Measurements from ENCODE around the gene ADARB2.

The ADARB2 gene

DNA sequence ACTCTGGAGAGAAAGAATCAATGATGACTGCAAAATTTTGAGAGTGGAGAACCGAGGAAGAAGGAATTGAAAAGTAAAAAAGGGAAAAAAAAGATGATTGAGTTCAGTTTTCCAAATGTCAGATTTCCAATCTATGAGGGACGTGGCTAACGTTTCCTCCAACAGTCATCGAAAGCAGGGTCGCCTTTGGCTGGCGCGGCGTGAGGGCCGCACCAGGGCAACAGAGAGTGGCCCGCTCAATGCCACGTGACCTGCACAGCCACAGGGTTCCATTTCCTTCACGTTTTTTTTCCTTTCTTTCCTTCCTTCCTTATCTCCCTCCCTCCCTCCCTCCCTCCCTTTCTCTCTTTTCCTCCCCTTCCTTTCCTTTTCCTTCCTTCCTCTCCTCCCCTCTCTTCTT lies 579.3 kb downstream of the ADARB2 start:
- DNase-seq, result no peak

DNA sequence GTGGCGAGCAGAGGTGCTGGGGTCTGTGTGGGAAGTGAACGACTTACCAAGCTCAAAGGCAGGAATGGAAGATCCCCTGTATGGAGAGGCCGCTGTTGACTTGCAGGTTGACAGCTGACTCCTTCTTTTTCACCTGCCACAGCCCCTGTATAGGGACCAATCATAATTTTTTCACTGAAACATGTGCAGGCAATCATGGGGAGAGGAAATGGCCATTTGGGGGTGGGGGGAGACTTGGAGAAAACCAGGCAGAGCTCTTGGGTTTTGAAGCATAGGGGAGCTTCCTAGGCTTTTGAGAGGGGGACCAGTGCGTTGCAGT lies 579.8 kb downstream of the ADARB2 start:
- no peak for DNase-seq

GRCh38 chr10:1156921-1157614 lies 580.3 kb downstream of the ADARB2 start:
- no peak for DNase-seq

GRCh38 chr10:1156616-1156886 lies 580.8 kb downstream of the ADARB2 start:
- DNase-seq, result no peak

DNA sequence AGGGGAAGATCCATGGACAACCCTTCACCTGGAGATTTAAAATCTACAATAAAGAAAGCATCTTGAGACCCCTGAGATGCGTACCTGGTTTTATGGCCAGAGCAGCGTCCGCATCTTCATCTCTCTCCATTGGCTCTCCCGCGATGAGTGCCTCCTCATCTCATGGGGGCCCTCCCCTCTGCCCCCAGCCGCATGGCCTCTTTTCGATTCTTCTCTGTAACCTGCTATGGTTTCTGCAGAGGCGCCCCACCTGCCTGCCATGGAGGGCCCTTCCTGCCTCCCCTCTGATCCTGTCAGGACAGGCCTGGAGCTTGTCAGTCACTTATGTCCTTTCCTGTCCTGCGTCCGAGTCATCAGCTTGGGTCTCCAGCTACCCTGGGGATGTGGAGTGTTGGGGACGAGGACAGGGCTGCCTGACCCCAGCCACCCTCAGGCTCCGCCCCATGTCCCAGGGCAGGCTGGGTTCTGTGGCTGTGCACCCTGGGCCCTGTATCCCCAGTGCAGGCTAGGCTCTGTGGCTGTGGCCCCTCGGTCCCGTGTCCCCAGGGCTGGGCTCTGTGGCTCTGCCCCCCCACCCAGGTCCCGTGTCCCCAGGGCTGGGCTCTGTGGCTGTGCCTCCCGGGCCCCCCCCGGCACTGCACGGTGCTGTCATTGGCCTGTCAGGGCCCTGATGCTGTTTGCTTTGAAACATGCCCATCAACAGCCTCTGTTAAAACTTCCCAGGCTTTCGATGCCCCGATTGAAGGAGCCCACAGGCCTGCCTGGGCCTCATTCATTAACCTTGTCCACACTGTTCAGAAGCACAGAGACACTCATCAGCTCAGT lies 581.3 kb downstream of the ADARB2 start:
- DNase-seq, result no peak

DNA sequence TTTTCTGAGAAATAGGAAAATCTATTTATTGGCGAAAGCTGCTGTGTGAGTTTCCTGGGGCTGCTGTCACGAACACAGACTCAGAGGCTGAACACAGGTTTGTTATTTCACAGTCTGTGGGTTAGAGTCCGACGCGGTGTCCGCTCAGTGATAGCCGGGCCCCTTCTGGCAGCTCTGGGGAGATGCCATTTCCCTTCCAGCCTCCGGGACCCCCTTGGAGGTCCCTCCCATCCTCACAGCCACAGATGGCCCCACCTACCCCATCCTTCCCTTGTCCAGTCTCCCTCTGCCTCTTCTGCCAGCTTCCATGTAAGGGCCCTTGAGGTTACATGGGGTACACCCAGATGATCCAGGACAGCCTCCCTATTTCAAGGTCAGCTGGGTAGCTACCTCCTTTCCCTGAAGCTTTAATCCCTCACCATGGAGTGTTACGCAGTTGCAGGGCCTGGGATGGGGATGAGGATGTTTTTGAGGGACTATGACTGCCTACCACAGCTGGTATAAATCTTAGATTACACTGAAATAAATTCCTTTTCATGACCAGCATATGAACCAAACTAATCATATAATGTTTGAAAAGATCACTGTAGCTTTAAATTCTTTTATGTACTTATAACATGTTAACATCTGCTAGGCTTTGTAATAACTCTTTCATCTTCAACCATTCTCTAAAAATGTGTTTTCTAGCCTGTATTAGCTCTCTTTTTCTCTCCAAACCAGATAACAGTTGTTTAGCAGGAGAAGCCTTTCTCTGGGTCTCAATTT lies 582.6 kb downstream of the ADARB2 start:
- no peak for DNase-seq

DNA sequence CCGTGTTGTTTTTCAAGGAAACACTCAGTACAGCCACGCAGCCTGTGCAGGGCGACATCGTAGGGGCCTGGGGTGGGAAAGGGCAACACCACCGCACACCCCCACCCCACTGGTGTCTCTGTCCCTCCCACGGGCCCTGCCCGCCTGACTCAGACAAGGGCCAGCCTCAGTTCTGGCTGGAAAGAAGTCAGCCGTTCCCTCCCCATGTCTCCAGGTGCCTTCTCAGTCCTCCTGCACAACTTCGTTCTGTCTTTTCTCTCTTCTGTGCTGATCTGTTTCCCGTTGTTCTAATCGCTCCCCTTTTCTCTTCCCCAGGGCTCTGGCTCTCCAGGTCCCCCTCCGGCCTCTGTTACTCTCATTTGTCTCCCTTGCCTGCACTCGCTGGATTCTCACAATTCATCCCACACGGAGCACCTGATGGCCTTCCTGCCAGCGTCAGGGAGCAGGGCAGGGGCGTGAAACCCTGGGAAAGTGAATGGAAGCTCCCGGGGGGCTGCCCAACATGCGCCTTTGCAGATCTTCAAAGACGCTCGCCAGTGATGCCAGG lies 583.4 kb downstream of the ADARB2 start:
- no peak for DNase-seq

- no peak for DNase-seq
These were observed 584.0 kb downstream of the ADARB2 start for GRCh38 chr10:1153251-1153763.

GRCh38 chr10:1152386-1153250 lies 584.7 kb downstream of the ADARB2 start:
- DNase-seq, result no peak

DNA sequence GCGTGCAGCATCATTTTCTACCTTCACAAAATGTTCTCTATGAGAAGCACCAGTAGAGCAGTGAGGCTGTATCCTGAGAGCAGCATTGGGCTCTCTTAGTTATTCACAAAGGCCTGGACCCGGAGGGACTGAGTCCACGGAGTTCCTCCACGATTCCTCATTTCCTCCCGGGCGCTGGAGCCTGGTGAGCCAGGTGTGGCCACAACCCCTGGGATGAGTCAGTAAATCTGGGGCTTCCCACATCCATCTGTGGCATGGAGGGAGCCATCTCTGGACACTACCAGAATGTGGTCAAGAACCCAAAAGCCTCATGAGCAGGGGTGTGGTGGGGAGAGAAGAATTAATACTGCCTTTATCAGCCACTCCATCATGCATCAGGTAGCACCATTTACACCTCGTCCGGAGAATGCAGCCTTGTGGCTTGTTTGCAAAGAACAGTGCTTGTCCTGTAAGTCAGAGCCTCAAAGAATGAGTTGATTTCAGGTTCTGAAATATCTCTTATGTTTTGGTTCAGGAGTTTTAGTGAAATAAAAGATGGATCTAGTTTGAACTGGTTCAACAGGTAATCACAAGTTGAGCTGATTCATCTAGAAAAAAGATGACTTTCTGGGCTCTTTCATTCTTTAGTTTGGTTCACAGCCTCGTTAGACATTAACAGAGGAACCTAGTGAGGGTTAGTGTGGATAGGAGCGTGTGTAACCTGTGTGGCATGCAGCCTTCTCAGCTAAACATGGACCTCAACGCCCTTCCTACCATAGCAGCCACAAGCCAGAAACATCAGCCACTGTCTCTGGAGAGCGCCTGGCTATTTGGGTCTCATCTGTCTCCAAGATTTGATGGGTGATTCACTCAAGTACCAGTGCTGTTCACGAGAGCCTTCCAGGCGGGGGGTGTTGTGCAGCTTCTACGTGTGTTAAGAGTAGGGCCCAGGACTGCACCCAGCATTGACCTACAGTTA lies 586.0 kb downstream of the ADARB2 start:
- DNase-seq, result no peak

- no peak for DNase-seq
These were observed 586.7 kb downstream of the ADARB2 start for GRCh38 chr10:1150638-1150955.

DNA sequence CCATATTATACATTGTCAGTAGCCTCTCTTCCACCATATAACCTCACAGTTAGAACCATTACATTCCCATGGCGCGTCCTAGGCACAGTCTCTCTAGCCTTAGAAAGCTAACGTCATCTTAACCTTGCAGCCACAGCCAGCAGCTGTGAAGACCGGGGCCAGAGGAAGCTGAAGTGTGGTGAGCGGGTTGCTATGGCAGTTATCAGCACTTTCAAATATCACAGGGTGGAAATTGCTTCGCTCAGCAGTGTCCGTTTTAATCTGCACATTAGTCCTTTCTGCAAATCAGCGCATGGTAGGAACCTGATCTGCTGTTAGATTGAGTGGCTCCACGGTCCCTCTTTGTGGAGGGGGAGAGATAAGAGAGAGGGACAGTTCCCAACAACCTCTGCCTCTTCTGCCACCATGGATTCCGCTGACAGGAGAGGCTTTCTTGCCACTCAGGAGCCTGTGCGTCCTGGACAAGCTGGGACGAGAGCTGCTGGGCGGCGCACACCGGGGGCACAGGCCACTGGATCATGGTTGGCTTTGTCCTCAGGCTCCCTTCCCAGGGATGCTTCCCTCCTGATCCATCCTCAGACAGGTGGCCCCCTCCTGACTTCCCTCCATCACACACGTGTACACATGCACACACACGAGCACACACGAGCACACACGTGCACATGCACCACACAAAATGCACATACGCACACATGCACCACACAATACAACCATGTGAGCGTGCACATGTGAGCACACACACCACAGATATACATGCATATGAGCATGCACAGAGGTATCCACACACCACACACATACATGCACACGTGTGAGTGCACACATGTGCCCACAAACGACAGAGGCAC lies 587.3 kb downstream of the ADARB2 start:
- DNase-seq, result peak; percentile 93

GRCh38 chr10:1148855-1149605 lies 588.3 kb downstream of the ADARB2 start:
- no peak for DNase-seq

- no peak for DNase-seq
These were observed 589.5 kb downstream of the ADARB2 start for GRCh38 chr10:1147810-1148209.

DNA sequence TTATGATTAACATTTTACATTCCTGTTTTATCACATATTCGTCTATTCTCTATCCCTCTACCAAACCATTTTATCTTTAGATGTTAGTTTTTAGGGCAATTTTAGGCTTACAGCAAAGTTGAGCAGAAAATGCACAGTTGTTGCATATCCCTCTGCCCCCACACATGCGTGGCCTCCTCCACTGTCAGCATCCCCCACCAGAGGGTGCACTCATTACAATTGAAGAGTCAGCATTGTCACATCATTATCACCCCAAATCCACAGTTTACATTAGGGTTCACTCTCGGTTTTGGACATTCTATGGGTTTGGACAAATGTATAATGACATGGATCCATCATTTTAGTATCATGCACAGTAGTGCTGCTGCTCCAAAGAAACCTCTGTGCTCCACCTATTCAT lies 594.7 kb downstream of the ADARB2 start:
- peak; percentile 60 for DNase-seq

GRCh38 chr10:1141701-1142100 lies 595.6 kb downstream of the ADARB2 start:
- DNase-seq, result no peak

DNA sequence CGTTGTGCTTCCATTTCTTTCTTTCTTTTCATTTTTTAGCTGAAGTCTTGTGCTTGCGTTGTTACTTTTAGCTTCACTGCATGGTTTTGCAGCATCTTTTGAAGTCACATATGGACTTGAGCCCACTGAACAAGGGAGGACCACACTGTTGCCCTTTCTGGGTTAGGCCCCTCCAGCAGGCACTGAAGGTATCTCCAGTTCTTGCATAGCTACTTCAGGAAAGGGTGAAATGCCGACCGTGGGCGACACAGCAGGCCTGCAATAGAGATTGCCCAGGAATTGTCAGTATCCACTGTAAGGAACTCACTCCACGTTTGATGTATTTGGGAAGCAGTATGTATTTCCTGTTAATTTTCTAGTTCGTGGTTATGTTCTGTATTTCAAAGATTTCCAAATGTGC lies 596.1 kb downstream of the ADARB2 start:
- no peak for DNase-seq

DNA sequence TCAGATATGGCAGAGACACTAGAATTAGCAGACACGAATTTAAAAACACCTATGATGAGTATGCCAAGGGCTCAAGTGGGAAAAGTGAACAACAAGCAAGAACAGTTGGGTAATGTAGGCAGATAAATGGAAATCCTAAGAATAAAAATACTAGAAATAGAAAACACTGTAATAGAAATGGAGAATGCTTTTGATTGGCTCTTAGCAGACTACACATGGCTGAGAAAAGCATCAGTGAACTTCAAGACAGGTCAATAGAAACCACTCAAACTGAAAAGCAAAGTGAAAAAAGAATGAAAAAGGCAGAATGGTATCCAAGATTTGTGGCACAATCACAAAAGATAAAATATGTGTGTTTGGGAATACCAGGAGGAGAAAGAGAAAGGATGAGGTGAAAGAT lies 598.8 kb downstream of the ADARB2 start:
- no peak for DNase-seq

DNA sequence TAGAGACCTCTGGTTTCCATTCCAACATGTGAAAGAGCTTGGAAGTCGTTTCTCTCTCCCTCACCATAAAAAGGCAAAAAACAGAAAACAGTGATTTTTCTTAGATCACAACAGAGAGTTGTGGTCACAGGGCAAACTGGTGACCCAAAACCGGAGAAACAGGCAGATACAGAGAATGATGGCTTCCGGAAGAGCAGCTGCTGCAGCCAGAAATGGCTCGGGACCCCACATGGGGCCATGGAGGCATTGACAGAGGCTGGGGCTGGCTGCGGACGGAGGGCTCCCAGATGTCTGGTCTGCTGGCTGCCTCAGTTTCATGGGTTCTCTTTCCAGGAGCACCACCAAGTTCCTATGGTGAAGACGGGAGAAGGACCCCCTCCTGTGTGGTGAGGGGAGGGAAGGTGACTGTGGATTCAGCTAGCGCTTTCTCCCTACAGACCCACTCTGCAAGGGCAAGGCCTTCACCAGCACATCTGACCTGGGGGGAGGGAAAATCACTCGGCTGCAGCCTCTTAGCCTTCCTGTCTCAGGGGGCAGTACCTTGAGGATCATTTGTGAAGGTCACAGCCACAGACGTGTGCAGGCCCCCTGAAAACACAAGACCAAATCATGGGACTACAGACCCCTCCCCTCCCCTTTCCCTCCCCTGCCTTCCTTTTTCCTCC lies 599.7 kb downstream of the ADARB2 start:
- no peak for DNase-seq
